RWPE1 (cell line): ENCODE results near the gene MVK.

ENCODE experiments used
- CTCF ChIA-PET: fragments of 350-600 bp; sonication (Branson Sonifier 250); formaldehyde crosslinking; extraction: SDS; loops from one replicate; lab custom pipeline; 2021; lab: Yijun Ruan, JAX
- POLR2A ChIA-PET: fragments of 400-600 bp; formaldehyde crosslinking; extraction: SDS; loops from one replicate; lab custom pipeline; 2020; ENCODE audit warnings: antibody characterized with exemption; ENCODE audit not compliant: low non-redundant PET; lab: Yijun Ruan, JAX
- DNase-seq: peaks from one replicate; pipeline ENCODE4 v3.0.0; 2012; ENCODE audit warnings: low spot score
- H3K27ac ChIP-seq: fragments of 450-650 bp; 2 replicates; pipeline ENCODE4 v1.5.1; 2017
- TF ChIP-seq, protein P1 (sequence below): fragments of 450-650 bp; conservative IDR thresholded peaks from 2 replicates; pipeline ENCODE4 v1.5.1; 2017; ENCODE audit warnings: low read depth, mild to moderate bottlenecking

MVK gene

DNA sequence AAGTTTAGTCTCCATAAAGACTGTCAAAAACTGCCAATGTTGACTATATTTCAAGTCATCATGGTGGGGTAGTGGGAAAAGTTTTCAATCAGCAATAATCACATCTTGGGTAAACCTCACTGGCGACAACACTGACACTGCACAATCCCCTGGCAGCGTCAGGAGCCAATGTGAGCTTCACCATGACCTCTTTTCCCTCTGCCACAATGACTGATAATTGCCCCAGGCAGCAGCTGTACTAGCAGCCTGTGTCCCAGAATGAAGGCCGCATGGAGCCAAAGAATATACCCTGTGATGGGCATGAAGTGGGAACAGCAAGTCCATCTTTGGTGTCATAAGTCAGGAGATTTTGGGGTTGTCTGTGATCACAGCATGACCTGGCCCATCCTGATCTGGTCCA, 5.6 kb upstream of the MVK start:
- DNase-seq = no peak
- H3K27ac ChIP-seq = no peak overlapping the region
- TF ChIP-seq, protein P1, sequence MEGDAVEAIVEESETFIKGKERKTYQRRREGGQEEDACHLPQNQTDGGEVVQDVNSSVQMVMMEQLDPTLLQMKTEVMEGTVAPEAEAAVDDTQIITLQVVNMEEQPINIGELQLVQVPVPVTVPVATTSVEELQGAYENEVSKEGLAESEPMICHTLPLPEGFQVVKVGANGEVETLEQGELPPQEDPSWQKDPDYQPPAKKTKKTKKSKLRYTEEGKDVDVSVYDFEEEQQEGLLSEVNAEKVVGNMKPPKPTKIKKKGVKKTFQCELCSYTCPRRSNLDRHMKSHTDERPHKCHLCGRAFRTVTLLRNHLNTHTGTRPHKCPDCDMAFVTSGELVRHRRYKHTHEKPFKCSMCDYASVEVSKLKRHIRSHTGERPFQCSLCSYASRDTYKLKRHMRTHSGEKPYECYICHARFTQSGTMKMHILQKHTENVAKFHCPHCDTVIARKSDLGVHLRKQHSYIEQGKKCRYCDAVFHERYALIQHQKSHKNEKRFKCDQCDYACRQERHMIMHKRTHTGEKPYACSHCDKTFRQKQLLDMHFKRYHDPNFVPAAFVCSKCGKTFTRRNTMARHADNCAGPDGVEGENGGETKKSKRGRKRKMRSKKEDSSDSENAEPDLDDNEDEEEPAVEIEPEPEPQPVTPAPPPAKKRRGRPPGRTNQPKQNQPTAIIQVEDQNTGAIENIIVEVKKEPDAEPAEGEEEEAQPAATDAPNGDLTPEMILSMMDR = no peak
- CTCF ChIA-PET = no interaction called here
- POLR2A ChIA-PET = no interaction called here

DNA sequence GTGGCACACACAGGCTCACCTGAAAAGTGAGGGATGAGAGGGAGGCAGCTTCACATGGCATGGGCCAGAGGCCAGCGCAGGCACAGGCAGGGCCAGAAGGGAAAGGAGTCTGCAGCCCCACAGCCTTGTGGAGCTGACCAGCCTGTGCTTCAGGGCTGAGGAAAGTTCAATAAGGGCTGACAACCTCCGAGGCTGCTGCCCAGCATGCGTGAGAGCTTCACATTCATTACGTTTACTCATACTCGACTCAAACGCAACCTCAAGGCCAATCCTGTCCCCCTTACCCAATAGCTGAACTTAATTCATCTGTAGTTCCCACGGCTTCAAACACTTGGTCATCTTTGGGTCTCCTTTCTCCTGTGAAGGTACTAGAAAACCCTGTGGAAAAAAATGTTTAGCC, 5.1 kb upstream of the MVK start:
- no peak for DNase-seq
- H3K27ac ChIP-seq = no peak overlapping the region
- ChIA-PET POLR2A (no interaction called here), CTCF (interaction anchor here (0.6 kb wide), 1 partner anchor 29 kb away, joined by 3 read pairs; no protein-coding TSS in a partner anchor)
- TF ChIP-seq, protein P1 = no peak

DNA sequence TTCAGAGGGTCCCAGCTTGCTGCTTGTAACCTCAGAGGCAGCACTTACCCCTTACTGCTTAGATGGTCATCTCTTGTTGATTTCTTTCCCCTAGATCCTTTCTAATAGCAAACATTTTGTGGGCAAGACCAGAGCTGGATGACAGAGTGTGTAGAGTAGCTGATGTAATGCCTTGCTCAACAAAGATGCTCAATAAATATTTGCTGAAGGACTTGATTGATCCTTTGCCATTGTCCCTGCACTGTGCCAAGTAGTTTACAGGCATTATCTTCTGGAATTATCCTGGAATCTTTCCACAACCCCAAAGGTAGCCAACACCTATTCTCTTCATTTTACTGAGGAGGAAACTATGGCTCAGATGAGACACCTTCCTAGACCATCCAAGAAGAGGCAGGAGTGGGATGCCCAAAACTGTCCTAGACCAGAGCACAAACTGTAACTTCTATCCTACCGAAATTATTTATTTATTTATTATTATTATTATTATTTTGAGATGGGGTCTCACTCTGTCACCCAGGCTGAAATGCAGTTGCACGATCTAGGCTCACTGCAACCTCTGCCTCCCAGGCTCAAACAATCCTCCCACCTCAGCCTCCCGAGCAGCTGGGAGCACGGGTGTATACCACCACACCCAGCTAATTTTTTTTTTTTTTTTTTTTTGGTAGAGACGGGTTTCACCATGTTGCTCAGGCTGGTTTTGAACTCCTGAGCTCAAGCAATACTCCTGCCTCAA, 1.7 kb upstream of the MVK start:
- peak overlapping the region; percentile 12; the same call in 1 of the 2 replicates for H3K27ac ChIP-seq
- DNase-seq = no peak
- CTCF ChIA-PET = no interaction called here
- TF ChIP-seq, protein P1 = no peak
- POLR2A ChIA-PET = interaction anchor here (0.5 kb wide), 1 partner anchor 118 kb away, joined by 3 read pairs; no protein-coding TSS in a partner anchor

DNA sequence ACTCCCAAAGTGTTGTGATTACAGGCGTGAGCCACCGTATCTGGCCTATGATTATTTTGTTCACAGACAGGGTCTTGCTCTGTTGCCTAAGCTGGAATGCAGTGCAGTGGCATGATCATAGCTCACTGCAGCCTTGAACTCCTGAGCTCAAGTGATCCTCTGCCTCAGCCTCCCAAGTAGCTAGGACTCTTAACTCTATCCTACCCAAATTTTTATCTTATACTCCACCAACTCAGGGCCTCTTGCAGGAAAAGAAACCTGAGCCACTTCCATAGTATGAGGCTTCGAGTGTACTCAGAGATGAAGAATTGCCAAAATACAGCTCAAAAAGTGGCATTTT, 1.1 kb upstream of the MVK start:
- peak overlapping the region; percentile 12; the same call in 1 of the 2 replicates for H3K27ac ChIP-seq
- POLR2A ChIA-PET = no interaction called here
- DNase-seq = no peak
- TF ChIP-seq, protein P1 = no peak
- CTCF ChIA-PET = no interaction called here

DNA sequence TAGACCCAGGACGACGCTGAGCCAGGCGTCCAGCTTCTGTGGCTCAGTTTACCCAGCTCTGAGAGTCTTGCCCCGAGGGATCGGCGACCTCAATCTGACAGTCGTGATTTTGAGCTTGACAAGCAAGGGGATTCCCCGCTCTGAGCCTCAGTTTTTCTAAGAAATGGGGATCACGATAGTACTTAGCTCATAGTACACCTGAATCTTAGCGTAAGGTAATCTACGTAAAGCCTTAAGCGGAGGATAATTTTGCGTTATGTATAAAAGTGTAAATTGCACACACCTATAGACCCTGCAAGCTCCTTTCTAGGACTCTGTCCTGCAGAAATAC, 285 bp downstream of the MVK start:
- peak overlapping the region; percentile 81 for H3K27ac ChIP-seq
- TF ChIP-seq, protein P1 = no peak
- DNase-seq = no peak
- ChIA-PET POLR2A (interaction anchor here (1.0 kb wide), 1 partner anchor 9 kb away, joined by 3 read pairs; no protein-coding TSS in a partner anchor), CTCF (interaction anchor here (0.6 to 1.1 kb wide), 4 partner anchors 8 to 198 kb away, joined by 3 read pairs; no protein-coding TSS in a partner anchor)

DNA sequence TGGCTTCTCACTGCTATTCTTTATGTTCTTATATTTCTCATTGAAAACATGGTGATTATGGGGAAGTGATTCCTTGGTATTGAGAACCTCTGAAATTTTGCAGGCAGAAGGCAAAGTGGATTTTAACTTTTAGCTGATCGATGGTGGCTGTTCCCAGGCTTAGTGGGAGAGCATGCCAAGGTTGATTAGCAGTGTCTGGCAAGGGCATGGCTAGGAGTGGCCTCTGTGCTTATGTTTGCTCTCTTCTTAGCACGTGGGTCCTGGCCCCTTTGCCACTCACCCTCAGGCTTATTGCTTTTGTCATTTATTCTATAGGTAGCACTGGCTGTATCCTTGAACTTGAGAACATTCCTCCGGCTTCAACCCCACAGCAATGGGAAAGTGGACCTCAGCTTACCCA, 2.1 kb downstream of the MVK start:
- ChIA-PET POLR2A (no interaction called here), CTCF (interaction anchor here (0.7 to 1.0 kb wide), 2 partner anchors 22 to 23 kb away, joined by 3 to 9 read pairs; no protein-coding TSS in a partner anchor)
- TF ChIP-seq, protein P1 = no peak
- no peak for DNase-seq
- H3K27ac ChIP-seq = peak overlapping the region; percentile 13; the same call in 1 of the 2 replicates
